A673 (cell line): ENCODE measurements around the gene RTN4RL2.

ENCODE experiments used
- CTCF ChIP-seq: fragments of 300-800, 200-600 bp; sonication (generic); conservative IDR thresholded peaks from 2 replicates; pipeline ENCODE4 v1.5.1; 2017; ENCODE audit warnings: low read depth, mild to moderate bottlenecking, antibody characterized with exemption, low read length, moderate library complexity, mixed read lengths
- EZH2 ChIP-seq: fragments of 200-600 bp; sonication (generic); IDR thresholded peaks from 2 replicates; pipeline ENCODE4 v1.6.1; 2017; ENCODE audit warnings: borderline replicate concordance, low read depth, mild to moderate bottlenecking, mixed read lengths, antibody characterized with exemption, low read length; ENCODE audit not compliant: poor library complexity, severe bottlenecking

DNA sequence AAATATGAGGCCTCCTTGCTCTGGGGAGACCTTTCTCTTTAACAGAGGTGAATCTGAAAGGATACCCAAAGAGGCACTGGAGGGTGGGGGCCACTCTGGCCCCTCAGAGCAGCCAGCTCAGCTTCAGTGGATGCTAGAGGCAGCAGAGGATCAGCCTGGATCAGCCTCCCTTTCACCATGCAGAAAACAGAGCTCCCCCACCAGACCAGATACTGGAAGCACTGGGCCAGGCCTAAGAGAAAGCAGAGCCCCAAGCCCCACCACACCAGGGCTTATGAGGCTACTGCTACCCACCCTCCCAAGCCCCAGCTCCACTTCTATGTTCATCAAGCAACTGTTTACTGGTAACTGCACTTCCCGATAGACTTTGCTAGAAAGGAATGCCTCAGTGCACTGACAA is 29.4 kb upstream of the RTN4RL2 start:
- TF ChIP-seq CTCF = no peak
- TF ChIP-seq EZH2 = no peak
